Measurements from ENCODE around the gene FAM219B.

DNA sequence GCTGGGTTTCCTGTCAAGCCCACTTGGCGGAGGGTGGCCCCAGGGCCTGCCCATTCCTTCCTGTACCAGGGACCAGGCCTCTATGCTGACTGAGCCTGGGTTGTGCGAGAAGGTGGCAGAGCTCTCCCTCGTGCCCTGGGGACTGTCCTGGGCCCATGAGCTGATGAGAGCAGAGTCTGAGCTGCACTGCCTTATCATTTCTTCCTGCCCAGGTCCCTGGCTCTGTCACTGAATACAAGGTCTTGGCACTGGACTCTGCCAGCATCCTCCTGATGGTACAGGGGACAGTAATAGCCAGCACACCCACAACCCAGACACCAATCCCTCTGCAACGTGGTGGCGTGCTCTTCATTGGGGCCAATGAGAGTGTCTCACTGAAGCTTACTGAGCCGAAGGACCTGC, 9.3 kb downstream of the FAM219B start:
- TF ChIP-seq CEBPB (IDR thresholded peaks at IDR 0.05; ENCODE audit: low read depth) (no peak), TCF7L2 (IDR thresholded peaks at IDR 0.05; ENCODE audit: borderline replicate concordance, extremely low read depth, insufficient read depth, insufficient read length) (no peak), SIN3A (IDR thresholded peaks at IDR 0.05; ENCODE audit: low read depth) (no peak), RAD21 (IDR thresholded peaks at IDR 0.05; ENCODE audit: low read depth) (no peak), POLR2A (IDR thresholded peaks at IDR 0.05; ENCODE audit: borderline replicate concordance, extremely low read depth, insufficient read depth, insufficient read length) (no peak)
- TF ChIP-seq, protein P1, sequence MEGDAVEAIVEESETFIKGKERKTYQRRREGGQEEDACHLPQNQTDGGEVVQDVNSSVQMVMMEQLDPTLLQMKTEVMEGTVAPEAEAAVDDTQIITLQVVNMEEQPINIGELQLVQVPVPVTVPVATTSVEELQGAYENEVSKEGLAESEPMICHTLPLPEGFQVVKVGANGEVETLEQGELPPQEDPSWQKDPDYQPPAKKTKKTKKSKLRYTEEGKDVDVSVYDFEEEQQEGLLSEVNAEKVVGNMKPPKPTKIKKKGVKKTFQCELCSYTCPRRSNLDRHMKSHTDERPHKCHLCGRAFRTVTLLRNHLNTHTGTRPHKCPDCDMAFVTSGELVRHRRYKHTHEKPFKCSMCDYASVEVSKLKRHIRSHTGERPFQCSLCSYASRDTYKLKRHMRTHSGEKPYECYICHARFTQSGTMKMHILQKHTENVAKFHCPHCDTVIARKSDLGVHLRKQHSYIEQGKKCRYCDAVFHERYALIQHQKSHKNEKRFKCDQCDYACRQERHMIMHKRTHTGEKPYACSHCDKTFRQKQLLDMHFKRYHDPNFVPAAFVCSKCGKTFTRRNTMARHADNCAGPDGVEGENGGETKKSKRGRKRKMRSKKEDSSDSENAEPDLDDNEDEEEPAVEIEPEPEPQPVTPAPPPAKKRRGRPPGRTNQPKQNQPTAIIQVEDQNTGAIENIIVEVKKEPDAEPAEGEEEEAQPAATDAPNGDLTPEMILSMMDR (IDR thresholded peaks at IDR 0.05 in 2 of 3, conservative IDR thresholded peaks at IDR 0.05 in 1 of 3; ENCODE audit: borderline replicate concordance in 1 of 3, insufficient read depth in 1 of 3, low read depth in 2 of 3, low read length in 2 of 3): no peak

Data from HCT116 (cell line).